HL-60/S4 treated with phorbol 12-myristate 13-acetate at 8.2 ng/mL for 4 days and 3 days (cell line): ENCODE data around the gene CDC14C.

ENCODE experiments used
- in situ Hi-C: fragments of 300-500 bp; cut with MboI; formaldehyde crosslinking; loops from 2 replicates; pipeline ENCODE4 v1.15.0; 2022; ENCODE audit warnings: low sequenced_read_pairs

Gene CDC14C

DNA sequence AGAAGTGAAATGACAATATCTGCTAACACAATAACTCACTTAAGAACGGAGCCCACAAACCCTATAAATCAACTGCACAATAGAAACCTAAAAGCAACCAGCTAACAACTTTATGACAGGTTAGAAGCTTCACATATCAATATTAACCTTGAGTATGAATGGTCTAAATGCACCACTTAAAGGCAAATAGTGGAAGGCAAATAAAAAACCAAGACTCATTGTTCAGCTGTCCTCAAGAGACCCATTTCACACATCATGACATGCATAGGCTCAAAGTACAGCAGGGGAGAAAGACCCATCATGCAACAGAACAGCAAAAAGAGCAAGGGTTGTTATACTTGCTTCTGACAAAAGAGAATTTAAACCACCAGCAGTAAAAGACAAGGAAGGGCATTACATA, 46.8 kb downstream of the CDC14C start:
- in situ Hi-C loops, result no loop called here

DNA sequence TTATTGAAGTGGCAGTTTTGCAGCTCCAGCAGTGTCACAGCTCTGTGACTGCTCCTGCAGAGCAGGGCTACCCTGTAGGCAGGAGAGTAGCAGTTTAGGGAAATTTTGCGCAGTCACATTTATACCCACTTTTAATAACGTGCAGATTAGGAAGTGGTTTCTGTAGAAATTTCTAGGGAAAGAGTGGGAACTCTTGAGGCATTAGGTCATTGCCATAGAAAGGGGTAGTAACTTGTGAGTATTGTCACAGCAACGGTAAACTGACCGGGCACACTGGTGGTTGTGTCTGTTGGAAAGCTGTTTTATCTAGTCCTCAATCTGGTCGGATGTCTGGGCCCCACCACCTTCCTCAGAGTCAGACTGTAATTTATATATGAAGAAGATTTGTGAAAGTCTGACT, 51.9 kb downstream of the CDC14C start:
- in situ Hi-C loops, result no loop called here

DNA sequence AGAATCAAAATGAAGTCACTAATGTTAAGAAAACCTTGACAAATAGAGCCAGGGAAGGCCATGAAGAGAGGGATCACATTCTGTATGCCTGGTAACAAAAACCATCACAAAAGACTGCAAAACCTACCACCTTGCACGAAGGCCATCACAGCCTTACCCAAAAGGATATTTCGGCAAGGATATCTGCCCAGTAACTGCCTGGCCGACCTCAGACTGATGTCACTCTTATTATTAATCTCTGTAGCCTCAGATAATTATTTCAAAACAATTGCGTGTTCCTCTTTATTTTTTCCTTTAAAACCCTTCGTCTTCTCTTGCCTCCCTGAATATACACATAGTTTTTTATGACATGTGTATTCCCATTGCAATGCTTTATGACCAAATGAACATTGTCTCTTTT, 52.5 kb downstream of the CDC14C start:
- in situ Hi-C loops, result no loop called here
